OCI-LY3 (cell line): ENCODE data around the gene IL1RAPL1.

Experiments
- CTCF ChIP-seq: fragments of 200-600, 300-600 bp; sonication (generic); IDR thresholded peaks from 2 replicates; pipeline ENCODE4 v1.5.1; 2014; ENCODE audit warnings: antibody characterized with exemption, low read length, low read depth
- EZH2phosphoT487 ChIP-seq: fragments of 200-600 bp; shearing (Covaris generic); IDR thresholded peaks from 2 replicates; pipeline ENCODE4 v1.6.1; 2018; ENCODE audit warnings: antibody characterized with exemption, mixed run types, low read depth

- TF ChIP-seq CTCF, result no peak
- TF ChIP-seq EZH2phosphoT487, result no peak
These were observed 832.7 kb downstream of the IL1RAPL1 start for GRCh38 chrX:29419774-29420553.
